Vagina (tissue), 2 donors: ENCODE measurements around the gene RALGAPA2. TPM values are rescaled to one million over a fixed set of nuclear protein-coding genes. Genes with fewer than 3 reads are reported as not detected.

ENCODE experiments used
- DNase-seq, 2 donors: peaks; one replicate each; pipeline ENCODE4 v3.0.0-alpha.2; 2017; ENCODE audit errors: extremely low spot score in 2 of 2
- H3K27ac ChIP-seq: fragments of 200-600 bp; sonication (generic); one replicate; pipeline ENCODE4 v1.5.1; 2019
- H3K27me3 ChIP-seq: fragments of 200-600 bp; sonication (generic); one replicate; pipeline ENCODE4 v1.5.1; 2019
- H3K36me3 ChIP-seq, 2 donors: fragments of 200-600 bp; sonication (generic); one replicate each; pipeline ENCODE4 v1.5.1; 2017 to 2019
- H3K4me1 ChIP-seq: fragments of 200-600 bp; sonication (generic); one replicate; pipeline ENCODE4 v1.5.1; 2019
- H3K4me3 ChIP-seq, 2 donors: fragments of 200-600 bp; sonication (generic); 1 replicate in 1 of 2; 2 replicates in 1 of 2; pipeline ENCODE4 v1.5.1; 2016 to 2019
- H3K9me3 ChIP-seq: fragments of 200-600 bp; sonication (generic); one replicate; pipeline ENCODE4 v1.5.1; 2019
- POLR2A ChIP-seq, 2 donors: fragments of 450-650 bp; IDR thresholded peaks; one replicate each; pipeline ENCODE4 v1.6.1; 2017; ENCODE audit warnings: antibody characterized with exemption in 2 of 2, mild to moderate bottlenecking in 2 of 2, moderate library complexity in 2 of 2
- POLR2AphosphoS5 ChIP-seq, 2 donors: sonication (generic); formaldehyde crosslinking; IDR thresholded peaks; one replicate each; pipeline ENCODE4 v1.9.0; 2017; ENCODE audit warnings: antibody characterized with exemption in 2 of 2, mild to moderate bottlenecking in 2 of 2, low read depth in 1 of 2; ENCODE audit not compliant: insufficient read depth in 1 of 2
- intact Hi-C: fragments of 100-400 bp; cut with DNase I; formaldehyde crosslinking; loops from one replicate; pipeline ENCODE4 v1.15.1; 2023
- total RNA-seq: library from RNA; depleted of rRNA; stranded (reverse); fragments of >200 nt; gene quantifications from one replicate; pipeline ENCODE4 v1.2.3, GENCODE V29; 2016
- TF ChIP-seq, protein P1 (sequence below), 3 experiments: fragments of 450-650 bp in 2 of 3; fragments of 200-600 bp in 1 of 3; sonication (generic) in 1 of 3; IDR thresholded peaks; one replicate each; pipeline ENCODE4 v1.5.1; 2017 to 2019; ENCODE audit warnings: antibody characterized with exemption in 3 of 3, mild to moderate bottlenecking in 2 of 3, moderate library complexity in 2 of 3

RALGAPA2 gene
- total RNA-seq, 1 donor from 2014 or later, result 31.9 TPM

- Histone ChIP-seq H3K4me3 (no peak overlapping the region), H3K36me3 (peaks cover 0 to 45% of the 10 kb centered on the region in 2 donors), H3K27me3 (no peaks in the 10 kb centered on the region), H3K4me1 (no peaks in the 10 kb centered on the region), H3K9me3 (no peaks in the 10 kb centered on the region), H3K27ac (no peak overlapping the region)
- TF ChIP-seq, protein P1, sequence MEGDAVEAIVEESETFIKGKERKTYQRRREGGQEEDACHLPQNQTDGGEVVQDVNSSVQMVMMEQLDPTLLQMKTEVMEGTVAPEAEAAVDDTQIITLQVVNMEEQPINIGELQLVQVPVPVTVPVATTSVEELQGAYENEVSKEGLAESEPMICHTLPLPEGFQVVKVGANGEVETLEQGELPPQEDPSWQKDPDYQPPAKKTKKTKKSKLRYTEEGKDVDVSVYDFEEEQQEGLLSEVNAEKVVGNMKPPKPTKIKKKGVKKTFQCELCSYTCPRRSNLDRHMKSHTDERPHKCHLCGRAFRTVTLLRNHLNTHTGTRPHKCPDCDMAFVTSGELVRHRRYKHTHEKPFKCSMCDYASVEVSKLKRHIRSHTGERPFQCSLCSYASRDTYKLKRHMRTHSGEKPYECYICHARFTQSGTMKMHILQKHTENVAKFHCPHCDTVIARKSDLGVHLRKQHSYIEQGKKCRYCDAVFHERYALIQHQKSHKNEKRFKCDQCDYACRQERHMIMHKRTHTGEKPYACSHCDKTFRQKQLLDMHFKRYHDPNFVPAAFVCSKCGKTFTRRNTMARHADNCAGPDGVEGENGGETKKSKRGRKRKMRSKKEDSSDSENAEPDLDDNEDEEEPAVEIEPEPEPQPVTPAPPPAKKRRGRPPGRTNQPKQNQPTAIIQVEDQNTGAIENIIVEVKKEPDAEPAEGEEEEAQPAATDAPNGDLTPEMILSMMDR (IDR thresholded peaks at IDR 0.05), result no peak
- TF ChIP-seq POLR2AphosphoS5 (IDR thresholded peaks at IDR 0.05; ENCODE audit: insufficient read depth in 1 of 2, low read depth in 1 of 2) (no peak), POLR2A (IDR thresholded peaks at IDR 0.05) (no peak)
- DNase-seq, result no peak
- intact Hi-C loops, result no loop called here
These were observed 77.4 kb downstream of the RALGAPA2 start for GRCh38 chr20:20635006-20635405.

- intact Hi-C loops, result no loop called here
- H3K4me1 ChIP-seq, result no peaks in the 10 kb centered on the region
- DNase-seq, result no peak
- H3K27me3 ChIP-seq, result no peaks in the 10 kb centered on the region
- TF ChIP-seq, protein P1 (IDR thresholded peaks at IDR 0.05), result no peak
- TF ChIP-seq POLR2AphosphoS5 (IDR thresholded peaks at IDR 0.05; ENCODE audit: insufficient read depth in 1 of 2, low read depth in 1 of 2) (no peak), POLR2A (IDR thresholded peaks at IDR 0.05) (no peak)
- peaks cover 0 to 45% of the 10 kb centered on the region in 2 donors for H3K36me3 ChIP-seq
- no peak overlapping the region for H3K4me3 ChIP-seq
- H3K9me3 ChIP-seq, result no peaks in the 10 kb centered on the region
- no peak overlapping the region for H3K27ac ChIP-seq
These were observed 79.8 kb downstream of the RALGAPA2 start for GRCh38 chr20:20632644-20633043.

DNA sequence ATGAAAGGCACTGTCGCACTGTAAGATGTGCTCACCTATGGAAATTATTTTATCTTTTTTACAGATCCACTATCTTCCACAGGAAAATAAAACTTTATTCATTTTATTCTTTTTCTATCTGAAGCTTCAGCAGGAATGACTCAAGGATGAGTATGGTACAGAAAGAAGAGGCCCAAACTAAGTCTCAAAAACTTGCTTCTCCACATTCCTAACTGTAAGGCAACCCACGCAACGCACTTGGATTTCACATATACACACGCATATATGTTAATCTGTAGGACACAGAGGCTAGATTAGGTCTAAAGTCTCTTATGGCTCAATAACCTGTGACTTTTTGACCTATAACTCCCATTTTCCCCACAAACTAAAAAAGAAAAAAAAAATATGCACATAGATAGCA, 81.9 kb downstream of the RALGAPA2 start:
- no peak for DNase-seq
- H3K36me3 ChIP-seq, result peaks cover 0 to 48% of the 10 kb centered on the region in 2 donors
- H3K4me1 ChIP-seq, result no peaks in the 10 kb centered on the region
- no peak overlapping the region for H3K27ac ChIP-seq
- no peak overlapping the region for H3K4me3 ChIP-seq
- no peaks in the 10 kb centered on the region for H3K27me3 ChIP-seq
- no peaks in the 10 kb centered on the region for H3K9me3 ChIP-seq
- intact Hi-C loops, result no loop called here
- no peak for TF ChIP-seq POLR2A (IDR thresholded peaks at IDR 0.05)
- TF ChIP-seq POLR2AphosphoS5 (IDR thresholded peaks at IDR 0.05; ENCODE audit: insufficient read depth in 1 of 2, low read depth in 1 of 2), result no peak
- TF ChIP-seq, protein P1 (IDR thresholded peaks at IDR 0.05), result no peak

DNA sequence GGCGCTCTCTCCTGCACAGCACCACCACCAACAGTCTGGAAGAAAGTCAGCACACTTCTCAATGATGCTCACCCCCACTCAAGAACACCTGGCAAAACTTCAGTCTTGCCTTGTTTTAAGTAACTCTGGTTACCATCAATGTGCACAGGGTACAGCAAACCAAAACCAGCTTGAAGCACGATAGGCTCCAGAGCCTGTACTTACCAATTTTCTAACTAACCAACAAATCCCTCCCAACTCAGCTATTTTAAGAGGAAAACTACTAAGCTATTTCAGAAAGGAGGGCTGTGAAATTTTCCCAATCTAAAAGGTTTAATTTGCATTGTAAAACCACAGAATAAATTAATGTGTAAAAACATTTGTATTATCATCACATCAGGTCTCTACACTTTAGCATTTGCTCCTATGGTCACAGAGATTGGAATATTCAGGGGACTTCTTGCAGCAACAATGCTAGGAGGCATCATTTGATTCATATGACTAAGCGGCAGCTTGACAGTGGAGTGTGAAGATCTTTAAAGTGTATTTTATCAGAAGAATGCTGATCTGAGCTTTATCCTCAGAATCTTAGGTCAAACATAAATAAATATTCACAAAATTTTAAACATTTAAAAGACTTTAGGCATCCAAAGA, 82.8 kb downstream of the RALGAPA2 start:
- H3K9me3 ChIP-seq, result no peaks in the 10 kb centered on the region
- no peak overlapping the region for H3K4me3 ChIP-seq
- no peaks in the 10 kb centered on the region for H3K4me1 ChIP-seq
- peaks cover 0 to 42% of the 10 kb centered on the region in 2 donors for H3K36me3 ChIP-seq
- H3K27ac ChIP-seq, result no peak overlapping the region
- TF ChIP-seq, protein P1 (IDR thresholded peaks at IDR 0.05), result no peak
- TF ChIP-seq POLR2AphosphoS5 (IDR thresholded peaks at IDR 0.05; ENCODE audit: insufficient read depth in 1 of 2, low read depth in 1 of 2), result no peak
- TF ChIP-seq POLR2A (IDR thresholded peaks at IDR 0.05), result no peak
- intact Hi-C loops, result no loop called here
- H3K27me3 ChIP-seq, result no peaks in the 10 kb centered on the region
- DNase-seq, result no peak

GRCh38 chr20:20628314-20628713, 84.1 kb downstream of the RALGAPA2 start:
- Histone ChIP-seq H3K9me3 (no peaks in the 10 kb centered on the region), H3K36me3 (peaks cover 0 to 31% of the 10 kb centered on the region in 2 donors)
- intact Hi-C loops, result no loop called here

More at GRCh38 chr20:20628314-20628713, 84.1 kb downstream of the RALGAPA2 start:
- Histone ChIP-seq H3K27me3 (no peaks in the 10 kb centered on the region), H3K4me1 (no peaks in the 10 kb centered on the region), H3K4me3 (no peak overlapping the region), H3K27ac (no peak overlapping the region)
- no peak for DNase-seq
- no peak for TF ChIP-seq POLR2AphosphoS5 (IDR thresholded peaks at IDR 0.05; ENCODE audit: insufficient read depth in 1 of 2, low read depth in 1 of 2)
- TF ChIP-seq, protein P1 (IDR thresholded peaks at IDR 0.05), result no peak
- TF ChIP-seq POLR2A (IDR thresholded peaks at IDR 0.05), result no peak
